Lower leg skin (tissue), 4 donors: Measurements from ENCODE around the gene GPR68. TPM values are rescaled to one million over a fixed set of nuclear protein-coding genes. Genes with fewer than 3 reads are reported as not detected.

ENCODE experiments used
- DNase-seq, 2 donors: peaks; one replicate each; pipeline ENCODE4 v3.0.0-alpha.2; 2019; ENCODE audit warnings: low spot score in 2 of 2
- H3K4me3 ChIP-seq: fragments of 200-600 bp; sonication (generic); 2 replicates; pipeline ENCODE4 v1.5.1; 2017; ENCODE audit warnings: mild to moderate bottlenecking, low read depth; ENCODE audit not compliant: poor library complexity, severe bottlenecking
- POLR2A ChIP-seq, 2 donors: fragments of 450-650 bp; IDR thresholded peaks; one replicate each; pipeline ENCODE4 v1.6.1; 2016 to 2017; ENCODE audit warnings: antibody characterized with exemption in 2 of 2, mild to moderate bottlenecking in 1 of 2, moderate library complexity in 1 of 2
- WGBS, 2 donors: methylation state at CpG; one replicate each; pipeline ENCODE4 v1.1.5; 2018; 5-methylcytosine and 5-hydroxymethylcytosine counted together
- intact Hi-C: fragments of 100-400 bp; cut with DNase I; formaldehyde crosslinking; loops from one replicate; pipeline ENCODE4 v1.15.0; 2023; ENCODE audit warnings: low total_unique reads
- total RNA-seq, 4 donors: library from RNA; depleted of rRNA; stranded (reverse); fragments of >200 nt; gene quantifications; one replicate each; pipeline ENCODE4 v1.1.0, GENCODE V29; 2016
- TF ChIP-seq, protein P1 (sequence below), 3 donors: fragments of 450-650 bp; IDR thresholded peaks; one replicate each; pipeline ENCODE4 v1.5.1; 2016; ENCODE audit warnings: antibody characterized with exemption in 3 of 3, mild to moderate bottlenecking in 3 of 3, moderate library complexity in 2 of 3

GPR68 gene
- total RNA-seq, 4 donors from 2014 or later, result 1.3 to 4.1 (median 3.2) TPM

DNA sequence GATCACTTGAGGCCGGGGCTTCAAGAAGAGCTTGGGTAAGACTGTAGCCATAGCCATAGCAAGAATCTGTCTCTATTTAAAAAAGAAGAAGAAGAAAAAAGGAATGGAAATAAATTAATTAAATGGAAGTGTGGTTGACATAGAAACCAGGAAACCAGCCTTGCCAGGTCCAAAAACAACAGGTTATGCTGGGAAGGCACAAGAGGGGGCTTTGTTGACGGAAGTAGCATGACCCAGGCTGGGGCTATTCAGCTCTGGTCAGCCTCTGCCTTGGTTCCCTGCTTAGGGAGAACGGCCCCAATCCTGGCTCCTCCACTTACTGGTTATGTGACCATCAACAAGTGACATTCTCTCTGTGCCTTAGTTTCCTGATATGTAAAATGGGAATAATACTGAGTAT, 14.4 kb upstream of the GPR68 start:
- intact Hi-C loops, result no loop called here
- no peak for TF ChIP-seq POLR2A (IDR thresholded peaks at IDR 0.05)
- TF ChIP-seq, protein P1, sequence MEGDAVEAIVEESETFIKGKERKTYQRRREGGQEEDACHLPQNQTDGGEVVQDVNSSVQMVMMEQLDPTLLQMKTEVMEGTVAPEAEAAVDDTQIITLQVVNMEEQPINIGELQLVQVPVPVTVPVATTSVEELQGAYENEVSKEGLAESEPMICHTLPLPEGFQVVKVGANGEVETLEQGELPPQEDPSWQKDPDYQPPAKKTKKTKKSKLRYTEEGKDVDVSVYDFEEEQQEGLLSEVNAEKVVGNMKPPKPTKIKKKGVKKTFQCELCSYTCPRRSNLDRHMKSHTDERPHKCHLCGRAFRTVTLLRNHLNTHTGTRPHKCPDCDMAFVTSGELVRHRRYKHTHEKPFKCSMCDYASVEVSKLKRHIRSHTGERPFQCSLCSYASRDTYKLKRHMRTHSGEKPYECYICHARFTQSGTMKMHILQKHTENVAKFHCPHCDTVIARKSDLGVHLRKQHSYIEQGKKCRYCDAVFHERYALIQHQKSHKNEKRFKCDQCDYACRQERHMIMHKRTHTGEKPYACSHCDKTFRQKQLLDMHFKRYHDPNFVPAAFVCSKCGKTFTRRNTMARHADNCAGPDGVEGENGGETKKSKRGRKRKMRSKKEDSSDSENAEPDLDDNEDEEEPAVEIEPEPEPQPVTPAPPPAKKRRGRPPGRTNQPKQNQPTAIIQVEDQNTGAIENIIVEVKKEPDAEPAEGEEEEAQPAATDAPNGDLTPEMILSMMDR (IDR thresholded peaks at IDR 0.05), result no peak
- no peak for DNase-seq
- no peak overlapping the region for H3K4me3 ChIP-seq
- 89 to 95% methylated on average over 3 of the region's 3 CpGs for WGBS, 2 donors

DNA sequence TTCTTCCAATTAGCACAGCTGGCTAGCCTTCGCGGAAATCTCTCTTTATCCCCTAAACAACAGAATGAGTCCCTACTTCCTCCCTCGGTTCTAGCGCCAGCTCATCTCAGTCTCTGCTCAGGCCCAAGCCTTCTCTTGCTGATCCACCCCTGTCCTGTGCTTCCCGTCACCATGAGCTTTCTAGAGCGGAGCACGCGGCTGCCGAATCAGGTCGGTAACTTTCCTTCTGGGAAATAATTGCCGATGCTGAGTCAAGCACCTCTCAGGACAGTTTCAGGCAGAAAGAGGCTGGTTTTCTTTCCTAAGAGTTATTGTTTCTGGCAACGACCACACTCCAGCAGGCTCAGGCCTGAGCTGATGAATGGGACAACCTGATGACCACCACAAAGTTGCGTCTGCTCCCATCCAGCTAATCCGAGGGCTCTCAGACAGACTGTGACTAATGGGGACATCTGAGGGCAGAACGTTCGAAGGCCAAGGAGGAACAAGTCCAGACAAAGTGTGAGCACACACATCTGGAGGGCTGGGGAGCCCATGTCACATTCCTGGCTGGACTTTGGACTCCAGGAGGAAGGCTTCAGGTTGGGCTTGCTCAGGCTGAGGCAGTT, 13.6 kb upstream of the GPR68 start:
- no peak for DNase-seq
- H3K4me3 ChIP-seq, result no peak overlapping the region
- intact Hi-C loops, result no loop called here
- 26 to 52% methylated on average over 16 of the region's 16 CpGs for WGBS, 2 donors
- TF ChIP-seq POLR2A (IDR thresholded peaks at IDR 0.05), result no peak
- TF ChIP-seq, protein P1 (IDR thresholded peaks at IDR 0.05), result no peak

DNA sequence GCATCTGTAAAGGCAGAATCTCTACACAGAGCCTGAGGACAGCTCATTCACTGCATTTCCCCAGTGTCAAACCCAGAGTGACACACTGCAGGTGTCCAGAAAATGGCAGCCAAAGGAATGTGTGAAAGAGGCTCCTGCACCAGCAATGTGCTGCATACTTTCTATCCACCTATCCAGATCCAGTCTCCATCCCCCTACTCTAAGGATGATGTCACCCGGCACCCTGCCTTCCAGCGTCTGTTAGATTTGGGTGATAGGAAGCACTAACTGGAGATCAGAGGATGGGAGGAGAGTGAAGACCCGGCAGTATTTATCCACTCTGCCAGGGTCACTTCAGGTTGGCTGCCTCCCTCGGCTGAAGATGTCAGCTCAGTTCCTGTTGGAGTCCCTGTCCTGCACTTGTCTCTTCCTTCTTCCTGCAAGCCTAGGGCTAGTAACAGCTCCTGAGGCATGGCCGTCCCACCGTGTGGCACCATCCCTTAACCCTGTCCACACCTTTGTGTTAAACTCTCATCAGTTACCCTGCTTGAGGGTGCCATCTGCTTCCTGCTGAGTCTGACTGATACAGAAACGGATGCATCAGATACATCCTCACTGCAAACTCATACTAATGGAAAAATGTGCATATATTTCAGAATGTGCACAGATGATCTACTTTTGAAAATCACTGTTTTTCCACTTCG, 13.0 kb upstream of the GPR68 start:
- intact Hi-C loops, result no loop called here
- DNase-seq, result no peak
- TF ChIP-seq POLR2A (IDR thresholded peaks at IDR 0.05), result no peak
- no peak overlapping the region for H3K4me3 ChIP-seq
- 54 to 57% methylated on average over 8 of the region's 8 CpGs for WGBS, 2 donors

DNA sequence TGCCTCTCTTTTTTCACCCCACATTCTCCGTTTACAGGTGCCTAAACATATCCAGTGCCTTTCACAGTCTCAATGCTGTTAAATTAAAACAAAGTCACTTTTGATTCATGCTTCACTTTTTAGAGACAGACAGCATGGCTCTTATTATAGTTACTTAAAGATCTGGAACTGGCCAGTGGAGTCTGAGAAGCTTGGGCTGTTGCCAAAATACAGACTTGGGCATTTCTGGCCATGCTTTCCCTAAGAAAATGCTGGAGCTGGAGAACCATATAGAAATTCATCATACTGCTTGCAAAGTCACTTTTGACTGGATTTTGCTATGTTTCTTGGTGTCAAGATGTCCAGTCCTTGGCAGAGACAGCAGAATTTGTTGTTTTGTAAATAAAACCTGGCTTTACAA, 12.2 kb upstream of the GPR68 start:
- WGBS, 2 donors, result 74 to 100% methylated on average over 1 of the region's 1 CpG
- H3K4me3 ChIP-seq, result no peak overlapping the region
- TF ChIP-seq, protein P1 (IDR thresholded peaks at IDR 0.05), result no peak
- TF ChIP-seq POLR2A (IDR thresholded peaks at IDR 0.05), result no peak
- no peak for DNase-seq
- intact Hi-C loops, result no loop called here

DNA sequence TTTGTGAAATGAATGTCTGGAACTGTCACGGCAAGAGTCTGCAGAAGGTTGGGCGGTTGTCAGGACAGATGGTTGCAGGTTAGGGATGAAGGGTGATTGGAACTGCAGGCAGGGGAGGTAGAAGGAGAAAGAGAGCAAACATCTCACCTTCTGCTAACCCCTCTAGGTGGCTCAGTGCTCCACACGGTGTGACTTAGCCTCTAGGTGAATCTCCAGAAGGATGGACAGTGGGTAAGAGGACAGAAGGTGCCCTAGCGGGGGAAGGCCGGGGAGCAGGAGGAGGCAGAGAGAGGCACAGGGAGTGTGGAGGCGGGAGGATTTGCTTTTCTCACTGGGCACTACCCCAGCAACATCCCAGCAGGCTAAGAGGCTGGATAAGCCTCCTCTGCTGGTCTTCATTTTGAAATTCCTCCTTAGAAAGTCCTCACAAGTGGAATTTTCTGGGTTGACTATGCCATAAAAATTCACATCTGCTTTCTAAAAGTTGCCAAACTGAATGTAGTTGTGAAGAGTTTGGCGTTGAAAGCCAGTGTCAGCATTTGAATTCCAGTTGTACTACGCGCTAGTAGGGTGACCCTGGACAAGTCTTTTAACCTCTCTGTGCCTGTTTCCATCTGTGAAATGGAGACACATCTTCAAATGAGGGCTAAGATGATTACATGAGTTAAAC, 10.7 kb upstream of the GPR68 start:
- no peak overlapping the region for H3K4me3 ChIP-seq
- DNase-seq, result no peak
- intact Hi-C loops, result no loop called here
- no peak for TF ChIP-seq POLR2A (IDR thresholded peaks at IDR 0.05)
- TF ChIP-seq, protein P1 (IDR thresholded peaks at IDR 0.05), result no peak
- 65 to 77% methylated on average over 9 of the region's 9 CpGs for WGBS, 2 donors

DNA sequence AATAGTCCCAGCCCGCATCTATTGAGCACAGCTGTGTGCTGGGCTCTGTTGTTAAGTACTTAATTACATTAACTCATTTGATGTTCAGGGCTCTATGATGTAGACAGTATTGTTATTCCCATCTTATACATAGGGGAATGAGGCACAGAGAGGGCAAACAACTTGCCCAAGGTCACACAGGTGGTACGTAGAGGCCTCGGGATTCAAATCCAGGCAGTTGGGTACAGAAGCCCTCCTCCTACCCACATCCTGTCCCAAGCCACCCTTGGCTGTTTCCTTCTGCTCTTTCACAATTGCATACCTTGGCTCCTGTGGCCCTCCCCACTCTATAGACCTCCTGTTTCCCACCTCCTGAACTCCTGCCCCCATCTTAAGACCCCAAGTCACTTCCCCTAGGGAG, 10.0 kb upstream of the GPR68 start:
- intact Hi-C loops, result no loop called here
- DNase-seq, result no peak
- no peak overlapping the region for H3K4me3 ChIP-seq
- no peak for TF ChIP-seq POLR2A (IDR thresholded peaks at IDR 0.05)
- TF ChIP-seq, protein P1 (IDR thresholded peaks at IDR 0.05), result no peak
- WGBS, 2 donors, result 80 to 86% methylated on average over 3 of the region's 3 CpGs
